K562 treated with DMSO at 1 percent for 4 hours (cell line): ENCODE measurements around the gene ANKIB1. TPM values are rescaled to one million over a fixed set of nuclear protein-coding genes. Genes with fewer than 3 reads are reported as not detected.

ENCODE experiments used
- total RNA-seq: library from RNA; unstranded; fragments of 300-600 nt; gene quantifications from 2 replicates; pipeline ENCODE4 v1.2.3, GENCODE V29; 2022; ENCODE audit not compliant: insufficient read depth

Gene ANKIB1
- 7.0 and 12.2 TPM in 2 replicates for total RNA-seq

GRCh38 chr7:92245487-92246359 is at the start of gene ANKIB1, which contains the start of gene KRIT1:
TSS of gene ANKIB1 (plus strand) at chr7:92245974. CDS start at chr7:92294979, 49,005 bp downstream.
TSS of gene KRIT1 (minus strand) at chr7:92245914. CDS start at chr7:92242135, 3,779 bp downstream.

GRCh38 chr7:92447345-92448204 is 201.8 kb downstream of the ANKIB1 start, which contains the start of gene GATAD1:
TSS of gene GATAD1 (plus strand) at chr7:92447482. CDS start at chr7:92447730, 248 bp downstream.

Other genes starting within 250 kb of the ANKIB1 start
- gene CYP51A1, start 111.5 kb upstream of the ANKIB1 start, total RNA-seq: 32.2 and 33.1 TPM in 2 replicates
- gene LRRD1, start 66.8 kb upstream of the ANKIB1 start, total RNA-seq: not detected in 2 replicates
- gene KRIT1, start 60 bp upstream of the ANKIB1 start, total RNA-seq: 12.0 and 13.4 TPM in 2 replicates
- 28.2 and 31.0 TPM in 2 replicates for gene GATAD1, start 201.5 kb downstream of the ANKIB1 start, total RNA-seq
- gene ERVW-1, start 232.0 kb downstream of the ANKIB1 start, total RNA-seq: 0.65 TPM in 1 of 2 replicates, not detected in the other